Mesendoderm (in vitro differentiated cells): ENCODE data around the gene MRPL53.

ENCODE experiments used
- DNase-seq: peaks from one replicate; pipeline ENCODE4 v3.0.0; 2013
- H2AK5ac ChIP-seq: 2 replicates; pipeline ENCODE4 v1.6.1; 2013; ENCODE audit warnings: low read length, inconsistent platforms
- H2BK120ac ChIP-seq: 2 replicates; pipeline ENCODE4 v1.6.1; 2013; ENCODE audit warnings: low read depth, mild to moderate bottlenecking, low read length, moderate library complexity, mixed read lengths
- H2BK15ac ChIP-seq: replicated peaks from 2 replicates; pipeline ENCODE4 v1.6.1; 2013; ENCODE audit warnings: low read depth, mild to moderate bottlenecking, moderate library complexity
- H2BK5ac ChIP-seq: 2 replicates; pipeline ENCODE4 v1.6.1; 2013; ENCODE audit warnings: low read length, inconsistent platforms
- H3K18ac ChIP-seq: 2 replicates; pipeline ENCODE4 v1.6.1; 2013; ENCODE audit warnings: mild to moderate bottlenecking, low read length, mixed read lengths
- H3K23ac ChIP-seq: one replicate; pipeline ENCODE4 v1.6.1; 2013; ENCODE audit warnings: low read length
- H3K27ac ChIP-seq: 2 replicates; pipeline ENCODE4 v1.5.1; 2013; ENCODE audit warnings: low read depth, mild to moderate bottlenecking, inconsistent platforms, low read length, moderate library complexity
- H3K27me3 ChIP-seq: 2 replicates; pipeline ENCODE4 v1.6.1; 2013; ENCODE audit warnings: low read length, control low read depth, mild to moderate bottlenecking, inconsistent platforms; ENCODE audit not compliant: insufficient read depth, poor library complexity
- H3K36me3 ChIP-seq: 2 replicates; pipeline ENCODE4 v1.6.1; 2013; ENCODE audit warnings: low read length, inconsistent platforms; ENCODE audit not compliant: control insufficient read depth, insufficient read depth
- H3K4ac ChIP-seq: one replicate; pipeline ENCODE4 v1.6.1; 2013; ENCODE audit warnings: low read depth, mild to moderate bottlenecking, low read length, moderate library complexity
- H3K4me1 ChIP-seq: 2 replicates; pipeline ENCODE4 v1.6.1; 2013; ENCODE audit warnings: low read depth, low read length, inconsistent platforms; ENCODE audit not compliant: control insufficient read depth
- H3K4me2 ChIP-seq: 2 replicates; pipeline ENCODE4 v1.6.1; 2013; ENCODE audit warnings: low read length
- H3K4me3 ChIP-seq: 2 replicates; pipeline ENCODE4 v1.5.1; 2013; ENCODE audit warnings: mild to moderate bottlenecking, low read length
- H3K56ac ChIP-seq: one replicate; pipeline ENCODE4 v1.6.1; 2013; ENCODE audit warnings: low read length
- H3K79me1 ChIP-seq: 2 replicates; pipeline ENCODE4 v1.6.1; 2013; ENCODE audit warnings: low read length, inconsistent platforms
- H3K79me2 ChIP-seq: 2 replicates; pipeline ENCODE4 v1.6.1; 2013; ENCODE audit warnings: mild to moderate bottlenecking, low read length; ENCODE audit not compliant: control insufficient read depth, insufficient read depth
- H3K9ac ChIP-seq: 2 replicates; pipeline ENCODE4 v1.6.1; 2013; ENCODE audit warnings: low read length, inconsistent platforms
- H4K5ac ChIP-seq: one replicate; pipeline ENCODE4 v1.6.1; 2013; ENCODE audit warnings: low read length
- H4K8ac ChIP-seq: one replicate; pipeline ENCODE4 v1.6.1; 2013; ENCODE audit warnings: low read depth, mild to moderate bottlenecking, control low read depth, low read length, moderate library complexity
- WGBS: extraction: QIAGEN DNeasy Blood & Tissue Kit; methylation state at CpG from one replicate; pipeline ENCODE4 v1.1.7; 2013; ENCODE audit warnings: low lambda C conversion rate, missing lambda C conversion rate; ENCODE audit not compliant: insufficient coverage; ENCODE audit errors: extremely low coverage; 5-methylcytosine and 5-hydroxymethylcytosine counted together

The MRPL53 gene

DNA sequence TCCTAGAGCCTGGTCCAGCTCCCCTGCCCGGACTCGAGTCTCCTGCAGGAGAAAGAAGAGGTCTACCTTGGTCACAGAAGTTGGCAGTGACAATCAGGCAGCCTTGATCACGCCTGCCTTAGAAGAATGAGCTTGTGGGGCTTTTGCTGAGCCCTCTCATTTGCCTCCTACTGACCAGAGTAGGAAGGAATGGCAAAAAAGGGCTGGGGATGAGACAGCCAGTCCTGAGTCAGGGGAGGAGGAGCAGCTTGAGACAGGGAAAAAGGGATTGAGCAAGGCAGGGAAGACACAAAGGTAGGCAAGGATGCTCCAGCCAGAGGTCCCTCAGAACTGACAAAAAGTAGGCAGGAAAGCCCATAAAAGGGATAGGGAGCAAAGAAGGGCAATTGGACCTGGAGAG, 44.9 kb downstream of the MRPL53 start:
- Histone ChIP-seq H3K56ac (no peak overlapping the region), H3K27me3 (no peaks in the 10 kb centered on the region), H4K8ac (no peak overlapping the region), H2BK15ac (no peak overlapping the region), H3K79me2 (no peaks in the 10 kb centered on the region), H3K9ac (no peak overlapping the region), H2BK5ac (no peak overlapping the region), H3K18ac (no peak overlapping the region), H3K36me3 (peaks cover 12% of the 10 kb centered on the region), H2BK120ac (no peak overlapping the region), H3K4me2 (no peak overlapping the region), H3K23ac (no peak overlapping the region), H3K4me1 (peaks cover 13% of the 10 kb centered on the region), H3K4me3 (no peak overlapping the region), H4K5ac (no peak overlapping the region), H3K79me1 (peaks cover 6% of the 10 kb centered on the region), H3K27ac (no peak overlapping the region), H3K4ac (no peak overlapping the region), H2AK5ac (no peak overlapping the region)
- peak; percentile 72 for DNase-seq
- WGBS = no CpG with 5 or more reads among the region's 3 CpGs

- H2BK15ac ChIP-seq = no peak overlapping the region
- H2AK5ac ChIP-seq = no peak overlapping the region
- no peaks in the 10 kb centered on the region for H3K79me1 ChIP-seq
- no peak overlapping the region for H3K18ac ChIP-seq
- no peak overlapping the region for H3K4me2 ChIP-seq
- H3K9ac ChIP-seq = no peak overlapping the region
- no peak overlapping the region for H4K8ac ChIP-seq
- no peak overlapping the region for H3K4me3 ChIP-seq
- H2BK5ac ChIP-seq = peak overlapping the region; percentile 37
- H3K56ac ChIP-seq = no peak overlapping the region
- no peak overlapping the region for H3K27ac ChIP-seq
- H3K23ac ChIP-seq = no peak overlapping the region
- no CpG with 5 or more reads among the region's 14 CpGs for WGBS
- peaks cover 7% of the 10 kb centered on the region for H3K36me3 ChIP-seq
- no peaks in the 10 kb centered on the region for H3K79me2 ChIP-seq
- no peak overlapping the region for H4K5ac ChIP-seq
- no peak overlapping the region for H3K4ac ChIP-seq
- no peak overlapping the region for H2BK120ac ChIP-seq
- peak; percentile 87 for DNase-seq
- H3K27me3 ChIP-seq = no peaks in the 10 kb centered on the region
- H3K4me1 ChIP-seq = peaks cover 13% of the 10 kb centered on the region
Measured at GRCh38 chr2:74426181-74426758, 46.2 kb downstream of the MRPL53 start.

DNA sequence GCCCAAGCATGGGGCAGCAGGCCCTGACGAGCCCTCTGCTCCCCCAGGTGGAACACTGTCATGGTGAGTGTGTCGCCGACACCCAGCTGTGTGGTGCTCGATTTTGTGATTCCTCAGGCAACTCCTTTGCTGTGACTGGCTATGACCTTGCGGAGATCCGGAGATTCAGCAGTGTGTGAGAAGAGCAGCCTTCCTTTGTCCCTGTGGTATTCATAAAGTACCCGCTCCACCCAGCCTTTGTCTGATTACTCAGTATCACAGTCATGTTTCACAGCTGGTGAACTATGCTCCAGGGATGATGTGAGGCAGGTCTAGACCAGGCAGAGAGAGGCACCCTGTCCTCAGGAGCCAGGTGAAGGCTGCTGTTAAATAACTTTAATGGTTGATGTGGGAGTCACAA, 47.0 kb downstream of the MRPL53 start:
- Histone ChIP-seq H3K79me2 (no peaks in the 10 kb centered on the region), H2AK5ac (no peak overlapping the region)

GRCh38 chr2:74424995-74425406, 47.5 kb downstream of the MRPL53 start:
- WGBS = no CpG with 5 or more reads among the region's 5 CpGs
- no peaks in the 10 kb centered on the region for H3K79me2 ChIP-seq
- H2AK5ac ChIP-seq = no peak overlapping the region
- H2BK5ac ChIP-seq = no peak overlapping the region
- H3K9ac ChIP-seq = no peak overlapping the region
- no peak overlapping the region for H3K4me3 ChIP-seq
- no peaks in the 10 kb centered on the region for H3K79me1 ChIP-seq
- H3K56ac ChIP-seq = no peak overlapping the region
- H3K27me3 ChIP-seq = no peaks in the 10 kb centered on the region
- H3K27ac ChIP-seq = no peak overlapping the region
- no peak overlapping the region for H3K18ac ChIP-seq
- H3K23ac ChIP-seq = no peak overlapping the region
- H3K4me1 ChIP-seq = peaks cover 13% of the 10 kb centered on the region
- no peak overlapping the region for H2BK120ac ChIP-seq
- no peak overlapping the region for H4K8ac ChIP-seq
- no peak overlapping the region for H3K4me2 ChIP-seq
- H3K4ac ChIP-seq = no peak overlapping the region
- H2BK15ac ChIP-seq = no peak overlapping the region
- DNase-seq = no peak
- H3K36me3 ChIP-seq = peaks cover 7% of the 10 kb centered on the region
- H4K5ac ChIP-seq = no peak overlapping the region

More for the DNA sequence above, 47.0 kb downstream of the MRPL53 start:
- no peak overlapping the region for H3K4me2 ChIP-seq
- no peak overlapping the region for H2BK120ac ChIP-seq
- no peak overlapping the region for H4K5ac ChIP-seq
- no peak for DNase-seq
- H3K18ac ChIP-seq = no peak overlapping the region
- no peak overlapping the region for H3K4ac ChIP-seq
- H2BK15ac ChIP-seq = no peak overlapping the region
- H3K4me1 ChIP-seq = peaks cover 13% of the 10 kb centered on the region
- H4K8ac ChIP-seq = no peak overlapping the region
- no CpG with 5 or more reads among the region's 7 CpGs for WGBS
- no peak overlapping the region for H3K4me3 ChIP-seq
- no peak overlapping the region for H3K23ac ChIP-seq
- no peak overlapping the region for H3K9ac ChIP-seq
- H3K36me3 ChIP-seq = peaks cover 7% of the 10 kb centered on the region
- H3K79me1 ChIP-seq = no peaks in the 10 kb centered on the region
- no peaks in the 10 kb centered on the region for H3K27me3 ChIP-seq
- H2BK5ac ChIP-seq = no peak overlapping the region
- no peak overlapping the region for H3K27ac ChIP-seq
- no peak overlapping the region for H3K56ac ChIP-seq

DNA sequence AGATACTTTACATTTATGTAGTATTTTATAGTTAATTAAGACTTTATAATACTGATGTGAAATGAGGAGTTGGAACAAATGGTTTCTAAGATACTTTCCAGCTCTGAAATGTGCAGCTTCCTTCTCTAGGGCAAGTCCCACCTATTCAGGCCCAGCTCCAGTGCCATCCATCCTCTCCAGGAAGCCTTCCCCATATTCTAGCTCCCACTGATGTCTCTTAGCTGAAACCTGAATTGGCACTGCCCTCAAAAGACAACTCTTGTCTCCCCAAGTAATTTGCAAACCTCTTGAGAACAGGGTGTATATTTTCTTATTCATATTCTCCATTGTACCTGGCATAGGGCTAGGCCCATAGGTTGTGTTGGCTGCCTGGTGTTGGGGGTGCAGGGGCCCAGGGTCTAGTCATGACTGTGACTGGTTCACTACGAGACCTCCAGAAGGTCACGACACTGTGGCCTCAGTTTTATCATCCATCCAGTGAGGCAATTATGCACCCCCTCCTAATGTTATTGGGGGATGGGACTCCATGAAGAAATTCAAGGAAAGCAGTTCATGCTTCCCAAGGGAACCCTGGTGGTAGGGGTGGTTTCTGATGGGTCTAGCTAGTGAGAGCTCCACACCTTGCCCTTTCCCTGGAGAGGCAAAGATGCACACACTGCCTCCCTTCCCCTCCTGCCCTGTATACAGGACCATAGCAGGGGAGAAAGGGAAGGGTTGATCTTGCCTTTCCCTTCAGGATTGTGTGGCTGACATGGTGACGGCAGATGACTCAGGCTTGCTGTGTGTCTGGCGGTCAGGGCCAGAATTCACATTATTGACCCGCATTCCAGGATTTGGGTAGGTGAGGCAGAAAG, 48.1 kb downstream of the MRPL53 start:
- H3K27me3 ChIP-seq = no peaks in the 10 kb centered on the region
- no peak overlapping the region for H3K9ac ChIP-seq
- no peak overlapping the region for H2AK5ac ChIP-seq
- H3K36me3 ChIP-seq = peaks cover 7% of the 10 kb centered on the region
- H3K18ac ChIP-seq = no peak overlapping the region
- H3K23ac ChIP-seq = no peak overlapping the region
- no peak overlapping the region for H4K5ac ChIP-seq
- no peaks in the 10 kb centered on the region for H3K79me2 ChIP-seq
- H3K4me2 ChIP-seq = no peak overlapping the region
- no peak overlapping the region for H3K4ac ChIP-seq
- no peak overlapping the region for H2BK5ac ChIP-seq
- no peak overlapping the region for H3K4me3 ChIP-seq
- peaks cover 13% of the 10 kb centered on the region for H3K4me1 ChIP-seq
- H3K56ac ChIP-seq = no peak overlapping the region
- no peak overlapping the region for H3K27ac ChIP-seq
- peak; percentile 64 for DNase-seq
- no peak overlapping the region for H2BK15ac ChIP-seq
- no peak overlapping the region for H4K8ac ChIP-seq
- WGBS = no CpG with 5 or more reads among the region's 5 CpGs
- H3K79me1 ChIP-seq = no peaks in the 10 kb centered on the region
- H2BK120ac ChIP-seq = no peak overlapping the region
